HG02943 (cell line): ENCODE measurements around the gene IL1F10.
"Not testable (repeated sequence)": the region's sequence is repeated elsewhere in the genome, so short reads cannot be mapped to it uniquely, and the experiment has no call there.

Experiments
- ATAC-seq: cut with Tn5 transposase; IDR thresholded peaks from one replicate; pipeline ENCODE4 v1.9.1; 2021; ENCODE audit warnings: mild to moderate bottlenecking, low read depth, moderate library complexity; ENCODE audit not compliant: unreplicated experiment

Gene IL1F10

DNA sequence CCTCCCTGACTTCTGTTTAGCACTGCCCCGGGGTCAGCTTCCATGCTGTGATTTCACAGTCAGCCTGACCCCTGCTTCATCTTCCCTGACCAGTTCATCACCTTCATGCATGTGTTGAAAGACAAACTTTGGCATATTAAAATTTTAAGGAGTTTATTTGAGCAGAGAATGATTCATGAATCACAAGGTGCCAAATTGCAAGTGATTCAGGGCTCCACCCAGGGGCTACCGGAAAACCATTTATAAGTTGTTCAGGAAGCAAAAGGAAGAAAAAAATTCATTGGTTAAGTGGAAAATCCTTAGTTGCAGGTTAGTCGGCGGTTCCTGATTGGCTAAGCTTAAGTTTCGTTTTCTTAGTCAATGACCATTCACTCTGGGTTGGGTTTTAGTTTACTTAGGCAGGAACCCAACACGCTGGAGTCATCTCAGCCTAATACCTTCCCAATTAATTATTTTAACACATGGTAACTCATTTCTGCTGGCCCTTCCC, 10.6 kb downstream of the IL1F10 start:
- no peak for ATAC-seq

DNA sequence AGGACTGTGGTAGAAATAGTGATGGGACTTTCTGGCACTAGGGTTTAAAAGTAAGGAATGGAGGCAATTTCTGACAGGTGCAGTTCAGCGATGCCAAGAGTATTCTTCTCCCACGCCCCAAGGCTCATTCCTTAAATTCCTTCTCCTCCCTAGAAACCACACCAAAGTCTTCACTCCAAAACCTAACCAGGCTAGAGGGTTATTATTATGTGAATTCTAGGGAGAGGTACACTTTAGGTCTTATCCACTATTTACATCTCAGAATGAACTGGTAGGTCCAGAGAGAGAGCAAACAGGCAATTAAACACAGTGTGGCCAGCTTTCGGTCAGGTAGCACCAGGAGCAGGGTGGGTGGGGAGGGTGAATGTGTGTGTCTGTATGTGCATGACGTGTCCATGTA, 11.4 kb downstream of the IL1F10 start:
- no peak for ATAC-seq

DNA sequence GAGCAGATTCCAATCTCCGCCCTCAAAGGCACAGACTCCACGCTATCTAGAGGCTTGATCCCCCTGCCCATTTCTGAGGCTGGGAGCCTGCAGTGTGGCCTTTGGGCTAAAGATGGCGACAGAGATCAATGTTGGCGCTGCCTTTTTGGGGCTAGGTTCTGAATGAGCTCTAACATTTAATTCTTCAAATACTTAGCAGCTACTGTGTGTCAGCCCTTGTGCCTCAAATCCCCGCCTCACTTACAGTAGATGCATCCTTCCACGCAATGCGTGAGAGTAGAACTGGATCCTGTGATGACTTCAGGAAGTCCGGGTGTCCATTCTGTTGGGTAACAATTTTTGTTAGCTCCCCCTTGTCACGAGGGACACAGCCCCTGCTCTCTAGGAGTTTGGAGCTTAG, 12.4 kb downstream of the IL1F10 start:
- no peak for ATAC-seq

DNA sequence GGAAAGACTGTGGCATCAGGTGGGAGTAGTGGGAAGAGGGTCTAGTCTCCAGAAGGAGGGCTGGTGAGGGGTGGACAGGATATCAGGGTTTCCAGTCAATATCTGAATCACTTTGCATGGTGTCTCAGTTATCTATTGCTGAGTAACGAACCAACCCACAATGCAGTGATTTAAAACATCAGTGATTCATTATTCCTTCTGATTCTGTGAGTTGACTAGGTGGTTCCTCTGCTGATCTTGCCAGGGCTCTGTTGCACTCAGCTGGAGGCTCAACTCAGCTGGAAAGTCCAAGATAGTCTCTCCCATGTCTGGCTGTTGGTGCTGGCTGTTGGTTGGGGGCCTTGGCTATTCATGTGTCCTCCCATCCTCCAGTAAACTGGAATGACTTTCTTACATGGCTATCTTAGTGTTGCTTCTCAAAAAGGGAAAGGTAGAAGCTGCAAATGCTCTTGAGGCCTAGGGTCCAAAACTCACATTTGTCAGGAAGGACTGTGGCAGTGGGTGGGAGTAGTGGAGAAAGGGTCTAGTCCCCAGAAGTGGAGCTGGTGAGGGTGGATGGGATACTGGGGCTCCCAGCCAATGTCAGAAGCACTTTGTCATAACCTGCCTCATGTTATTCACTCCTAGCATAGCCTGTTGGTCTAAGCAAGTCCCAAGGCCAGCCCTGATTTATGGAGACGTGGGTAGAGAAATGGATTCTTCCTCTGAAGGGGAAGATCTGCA, 13.9 kb downstream of the IL1F10 start:
- no peak for ATAC-seq

GRCh38 chr2:113083296-113083695, 15.5 kb downstream of the IL1F10 start:
- no peak for ATAC-seq

DNA sequence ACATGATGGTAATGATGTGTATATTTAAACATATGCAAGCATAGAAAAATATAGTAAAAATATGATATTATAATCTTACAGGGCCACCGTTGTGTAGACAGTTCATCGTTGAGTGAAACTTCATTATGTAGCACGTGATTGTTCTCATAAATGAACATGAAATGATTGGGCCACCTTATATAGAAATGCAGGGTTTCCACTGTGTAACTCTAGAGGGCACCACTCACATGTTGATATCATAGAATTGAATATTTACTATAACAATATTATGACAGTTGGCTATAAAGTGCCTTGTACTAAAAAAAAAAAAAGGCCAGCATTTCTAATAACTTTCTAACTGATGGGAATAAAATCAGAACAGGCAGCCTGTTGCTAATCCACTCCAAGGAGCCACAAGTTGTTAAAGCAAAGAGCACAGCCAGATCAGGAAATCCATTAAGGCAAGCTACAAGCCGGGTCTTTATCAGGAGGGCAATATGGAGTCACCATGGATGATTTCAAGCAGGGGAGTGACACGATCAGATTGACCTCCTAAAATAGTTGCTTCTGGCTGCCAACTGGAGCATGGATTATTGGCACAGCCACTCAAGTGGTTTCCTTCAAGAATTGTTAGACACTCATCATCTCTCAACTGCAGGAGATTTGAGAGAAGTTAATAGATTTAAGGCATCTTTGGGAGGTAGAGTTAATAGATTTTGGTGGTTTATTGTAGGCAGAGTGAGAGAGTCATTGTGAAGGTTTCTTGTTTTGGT, 16.7 kb downstream of the IL1F10 start:
- no peak for ATAC-seq

GRCh38 chr2:113085542-113085941, 17.8 kb downstream of the IL1F10 start:
- no peak for ATAC-seq

DNA sequence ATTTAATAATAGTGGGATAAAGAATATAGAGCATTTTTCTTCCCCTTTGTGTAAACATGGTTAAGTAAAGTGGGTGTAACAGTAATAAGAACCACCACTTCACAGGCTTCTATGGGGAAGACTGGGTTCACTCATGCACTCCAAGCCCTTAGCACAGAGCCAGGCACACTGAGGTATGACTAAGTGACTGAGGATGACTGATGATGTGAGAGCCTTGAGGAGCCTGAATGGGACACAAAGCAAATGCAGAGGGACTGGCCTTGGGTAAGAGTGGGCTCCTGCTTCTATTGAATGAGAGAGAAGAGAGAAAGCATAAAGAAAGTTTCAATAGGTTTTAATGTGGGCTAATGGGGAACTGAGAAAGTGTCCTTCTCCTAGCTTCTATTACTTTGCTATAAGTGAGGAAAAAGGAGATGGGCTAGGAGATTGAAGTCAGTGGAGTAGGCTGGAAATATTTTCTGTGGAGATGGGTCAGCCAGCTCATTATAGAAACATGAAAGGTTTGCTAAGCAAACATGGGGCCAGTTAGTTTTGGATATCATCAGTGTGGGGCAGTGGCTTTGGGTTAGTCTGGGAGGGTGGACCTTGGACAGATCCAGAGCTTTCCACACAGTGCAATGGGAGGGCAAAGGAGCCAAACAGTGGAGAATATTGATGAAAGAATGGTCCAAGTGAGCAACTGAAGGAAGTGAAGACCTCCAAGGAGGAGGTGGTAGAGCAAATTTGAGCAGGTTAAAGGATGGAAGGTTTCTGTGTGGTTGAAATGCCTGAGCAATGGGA, 20.6 kb downstream of the IL1F10 start:
- no peak for ATAC-seq

GRCh38 chr2:113089916-113090315, 22.1 kb downstream of the IL1F10 start:
- ATAC-seq: no peak

DNA sequence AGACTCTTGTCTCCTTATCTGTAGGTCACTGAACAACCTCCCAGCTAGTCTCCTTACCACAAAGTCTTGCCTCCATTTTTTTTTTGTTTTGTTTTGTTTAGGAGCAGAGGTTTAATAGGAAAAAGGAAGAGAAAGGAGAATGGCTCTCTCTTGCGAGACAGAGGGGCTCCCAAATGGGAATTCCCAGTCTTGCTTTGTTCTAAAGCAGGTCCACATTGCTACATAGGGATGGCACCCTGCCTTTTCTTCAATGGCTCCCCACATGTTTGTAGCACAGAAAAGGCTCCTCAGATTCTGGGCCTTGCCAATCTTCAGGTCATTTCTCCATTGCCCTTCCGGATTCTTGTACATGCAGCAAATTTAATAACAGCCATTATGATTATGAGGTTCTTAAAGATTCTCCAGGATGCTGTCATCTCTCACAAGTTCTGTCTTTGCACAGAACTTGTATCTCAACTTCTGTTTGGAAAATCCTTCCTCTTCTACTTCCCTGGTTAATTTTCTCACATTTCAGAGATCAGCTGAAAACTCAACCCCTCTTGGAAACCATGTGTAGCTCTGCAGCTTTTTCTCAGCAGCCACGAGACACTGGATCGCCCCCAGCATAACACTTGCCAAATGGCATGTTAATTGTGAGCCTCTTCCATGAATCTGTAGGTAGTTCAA, 23.6 kb downstream of the IL1F10 start:
- no peak for ATAC-seq

- no peak for ATAC-seq
Observed at GRCh38 chr2:113092864-113093612, 25.3 kb downstream of the IL1F10 start.

DNA sequence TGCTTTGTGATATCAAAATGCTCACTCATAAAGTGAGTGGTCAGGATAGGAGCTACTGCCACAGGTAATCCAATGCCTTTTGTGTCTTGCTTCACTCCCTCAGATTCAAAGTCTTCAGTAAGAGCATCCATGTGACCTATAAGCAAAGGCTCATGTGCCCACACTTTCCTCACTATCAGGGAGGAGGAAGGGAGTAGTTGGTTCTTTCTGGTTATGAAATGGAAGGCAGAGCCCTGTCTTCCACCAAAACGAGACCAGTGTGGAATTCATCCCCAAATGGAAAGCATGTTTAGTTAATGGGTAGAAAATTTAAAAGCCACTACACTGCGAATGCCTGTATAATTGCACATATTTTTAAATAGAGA, 25.8 kb downstream of the IL1F10 start:
- ATAC-seq: no peak

- not testable (repeated sequence) for ATAC-seq
Observed at GRCh38 chr2:113096306-113096705, 28.5 kb downstream of the IL1F10 start.

DNA sequence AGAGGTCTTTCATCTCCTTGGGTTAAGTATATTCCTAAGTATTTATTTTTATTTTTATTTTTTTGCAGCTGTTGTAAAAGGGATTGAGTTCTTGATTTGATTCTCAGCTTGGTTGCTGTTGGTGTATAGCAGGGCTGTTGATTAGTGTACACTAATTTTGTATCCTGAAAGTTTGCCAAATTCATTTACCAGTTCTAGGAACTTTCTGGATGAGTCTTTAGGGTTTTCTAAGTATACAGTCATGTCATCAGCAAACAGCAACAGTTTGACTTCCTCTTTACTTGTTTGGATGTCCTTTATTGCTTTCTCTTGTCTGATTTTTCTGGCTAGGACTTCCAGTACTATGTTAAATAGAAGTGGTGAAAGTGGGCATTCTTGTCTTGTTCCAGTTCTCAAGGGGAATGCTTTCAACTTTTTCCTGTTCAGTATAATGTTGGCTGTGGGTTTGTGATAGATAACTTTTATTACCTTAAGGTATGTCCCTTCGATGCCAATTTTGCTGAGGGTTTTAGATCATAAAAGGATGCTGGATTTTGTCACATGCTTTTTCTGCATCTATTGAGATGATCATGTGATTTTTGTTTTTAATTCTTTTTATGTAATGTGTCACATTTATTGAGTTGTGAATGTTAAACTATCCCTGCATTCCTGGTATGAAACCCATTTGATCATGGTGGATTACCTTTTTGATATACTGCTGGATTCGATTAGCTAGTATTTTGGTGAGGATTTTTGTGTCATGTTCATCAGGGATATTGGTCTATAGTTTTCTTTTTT, 29.3 kb downstream of the IL1F10 start:
- ATAC-seq: not testable (repeated sequence)

DNA sequence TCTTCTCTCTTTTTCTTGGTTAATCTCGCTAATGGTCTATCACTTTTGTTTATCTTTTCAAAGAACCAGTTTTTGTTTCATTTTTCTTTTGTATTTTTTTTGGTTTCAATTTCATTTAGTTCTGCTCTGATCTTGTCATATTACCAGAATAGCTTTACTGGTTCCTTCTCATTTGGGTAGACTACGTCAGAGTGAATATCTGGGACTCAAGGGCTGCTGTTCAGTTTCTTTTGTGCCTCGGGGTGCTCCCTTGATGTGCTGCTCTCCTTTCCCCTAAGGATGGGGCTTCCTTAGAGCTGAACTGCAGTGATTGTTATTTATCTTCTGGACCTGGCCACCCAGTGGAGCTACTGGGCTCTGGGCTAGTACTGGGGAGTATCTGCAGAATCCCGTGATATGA, 30.3 kb downstream of the IL1F10 start:
- ATAC-seq: no peak

DNA sequence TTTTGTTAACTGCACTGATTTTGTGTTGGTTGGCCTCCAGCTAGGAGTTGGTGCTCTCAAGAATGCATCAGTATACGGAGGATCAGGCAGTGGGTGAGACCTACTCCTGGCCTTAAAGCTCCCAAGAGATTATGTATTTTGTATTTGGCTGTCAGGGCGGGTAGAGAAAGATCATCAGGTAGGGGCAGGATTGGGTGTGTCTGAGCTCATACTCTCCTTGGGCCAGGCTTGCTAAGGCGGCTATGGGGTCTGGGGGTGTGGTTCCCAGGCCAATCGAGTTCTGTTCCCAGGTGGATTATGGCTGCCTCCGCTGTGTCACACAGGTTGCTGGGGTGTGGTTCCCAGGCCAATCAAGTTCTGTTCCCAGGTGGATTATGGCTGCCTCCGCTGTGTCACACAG, 30.8 kb downstream of the IL1F10 start:
- ATAC-seq: no peak

GRCh38 chr2:113102133-113102532, 34.4 kb downstream of the IL1F10 start:
- ATAC-seq: no peak

DNA sequence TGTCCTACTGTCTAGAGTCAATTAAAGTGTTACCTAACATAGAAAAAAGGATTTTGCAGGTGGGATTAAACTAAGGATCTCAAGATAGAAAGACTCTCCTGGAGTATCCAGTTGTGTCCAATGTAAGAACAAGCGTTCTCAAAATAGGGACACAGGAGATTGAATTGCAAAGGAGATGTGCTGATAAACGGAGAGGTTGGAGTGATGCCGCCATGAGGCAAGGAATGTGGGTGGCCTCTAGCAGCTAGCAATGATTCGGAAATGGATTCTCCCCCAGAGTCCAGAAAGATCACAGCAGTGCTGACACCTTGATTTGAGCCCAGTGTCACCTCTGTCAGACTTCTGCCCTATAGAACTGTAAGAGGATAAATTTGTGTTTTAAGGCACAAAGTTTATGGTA, 35.5 kb downstream of the IL1F10 start:
- no peak for ATAC-seq

- no peak for ATAC-seq
Observed at GRCh38 chr2:113104054-113104611, 36.4 kb downstream of the IL1F10 start.
